Measurements from ENCODE around the gene CRTC2. TPM values are rescaled to one million over a fixed set of nuclear protein-coding genes. Genes with fewer than 3 reads are reported as not detected.

The CRTC2 gene
- total RNA-seq, 2 donors from 2014 or later = 26.9 to 40.7 TPM

DNA sequence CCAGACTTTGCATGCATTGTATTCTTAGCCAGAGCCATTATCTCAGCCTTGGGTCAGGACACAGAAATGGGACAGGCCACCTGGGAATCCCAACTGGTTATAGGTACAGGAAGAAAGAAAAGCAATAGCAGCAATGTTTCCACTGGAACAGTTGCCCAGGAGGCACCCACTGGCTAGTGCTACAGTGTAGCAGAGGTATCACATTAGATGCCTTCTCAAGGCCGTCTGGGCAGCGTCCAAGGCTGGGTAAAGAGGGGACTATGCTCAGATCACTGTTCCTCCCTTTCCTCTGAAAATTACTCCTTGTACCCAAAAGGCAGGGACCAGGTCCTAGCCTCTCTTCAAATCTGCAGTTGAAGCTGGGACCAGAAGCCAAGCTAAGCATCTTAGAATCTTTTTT, 11.9 kb upstream of the CRTC2 start:
- Histone ChIP-seq H3K9me3 (no peaks in the 10 kb centered on the region), H3K4me3 (no peak overlapping the region), H3K27ac (no peak overlapping the region), H3K4me1 (peaks cover 7% of the 10 kb centered on the region), H3K36me3 (no peaks in the 10 kb centered on the region), H3K27me3 (no peaks in the 10 kb centered on the region), H3K9ac (ENCODE audit: low read depth in 2 of 2, low read length in 2 of 2) (no peak overlapping the region)
- TF ChIP-seq, protein P1, sequence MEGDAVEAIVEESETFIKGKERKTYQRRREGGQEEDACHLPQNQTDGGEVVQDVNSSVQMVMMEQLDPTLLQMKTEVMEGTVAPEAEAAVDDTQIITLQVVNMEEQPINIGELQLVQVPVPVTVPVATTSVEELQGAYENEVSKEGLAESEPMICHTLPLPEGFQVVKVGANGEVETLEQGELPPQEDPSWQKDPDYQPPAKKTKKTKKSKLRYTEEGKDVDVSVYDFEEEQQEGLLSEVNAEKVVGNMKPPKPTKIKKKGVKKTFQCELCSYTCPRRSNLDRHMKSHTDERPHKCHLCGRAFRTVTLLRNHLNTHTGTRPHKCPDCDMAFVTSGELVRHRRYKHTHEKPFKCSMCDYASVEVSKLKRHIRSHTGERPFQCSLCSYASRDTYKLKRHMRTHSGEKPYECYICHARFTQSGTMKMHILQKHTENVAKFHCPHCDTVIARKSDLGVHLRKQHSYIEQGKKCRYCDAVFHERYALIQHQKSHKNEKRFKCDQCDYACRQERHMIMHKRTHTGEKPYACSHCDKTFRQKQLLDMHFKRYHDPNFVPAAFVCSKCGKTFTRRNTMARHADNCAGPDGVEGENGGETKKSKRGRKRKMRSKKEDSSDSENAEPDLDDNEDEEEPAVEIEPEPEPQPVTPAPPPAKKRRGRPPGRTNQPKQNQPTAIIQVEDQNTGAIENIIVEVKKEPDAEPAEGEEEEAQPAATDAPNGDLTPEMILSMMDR (IDR thresholded peaks at IDR 0.05) = no peak
- intact Hi-C loops (cut with DNase I) = no loop called here
- DNase-seq = no peak

DNA sequence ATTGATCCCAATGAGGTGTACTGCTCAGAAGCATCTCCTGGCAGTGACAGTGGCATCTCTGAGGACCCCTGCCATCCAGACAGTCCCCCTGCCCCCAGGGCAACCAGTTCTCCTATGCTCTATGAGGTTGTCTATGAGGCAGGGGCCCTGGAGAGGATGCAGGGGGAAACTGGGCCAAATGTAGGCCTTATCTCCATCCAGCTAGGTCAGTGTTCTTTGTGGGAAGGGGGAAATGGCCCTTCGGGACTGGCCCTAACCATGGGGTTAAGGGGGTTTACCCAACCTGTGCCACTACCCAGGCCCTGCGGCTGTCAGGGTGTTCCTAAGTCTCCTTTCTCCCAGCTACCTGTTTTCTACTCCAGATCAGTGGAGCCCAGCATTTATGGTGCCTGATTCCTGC, 10.6 kb upstream of the CRTC2 start:
- Histone ChIP-seq H3K27me3 (no peaks in the 10 kb centered on the region), H3K27ac (no peak overlapping the region), H3K4me3 (peak overlapping the region; percentile 50), H3K36me3 (no peaks in the 10 kb centered on the region), H3K9me3 (no peaks in the 10 kb centered on the region), H3K9ac (ENCODE audit: low read depth in 2 of 2, low read length in 2 of 2) (peak overlapping the region in 1 of 2 donors; percentile 85), H3K4me1 (peaks cover 8% of the 10 kb centered on the region)
- no peak for DNase-seq
- TF ChIP-seq, protein P1 (IDR thresholded peaks at IDR 0.05) = no peak
- intact Hi-C loops (cut with DNase I) = no loop called here

DNA sequence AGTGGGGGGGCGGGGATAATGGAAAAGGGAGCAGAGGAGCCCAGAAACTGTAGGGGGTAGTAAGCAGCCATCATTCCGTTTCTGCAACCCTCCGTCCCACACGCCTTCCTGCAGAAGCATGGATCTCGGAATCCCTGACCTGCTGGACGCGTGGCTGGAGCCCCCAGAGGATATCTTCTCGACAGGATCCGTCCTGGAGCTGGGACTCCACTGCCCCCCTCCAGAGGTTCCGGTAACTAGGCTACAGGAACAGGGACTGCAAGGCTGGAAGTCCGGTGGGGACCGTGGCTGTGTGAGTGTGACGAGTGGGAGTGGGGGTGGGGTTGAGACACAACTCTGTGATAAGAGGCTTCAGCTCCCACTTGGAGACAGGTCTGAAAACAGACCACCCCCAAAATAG, 10.0 kb upstream of the CRTC2 start:
- peak; percentile 42 for DNase-seq
- TF ChIP-seq, protein P1 (IDR thresholded peaks at IDR 0.05) = no peak
- Histone ChIP-seq H3K9me3 (no peaks in the 10 kb centered on the region), H3K27ac (peak overlapping the region; percentile 98), H3K4me3 (peak overlapping the region; percentile 50), H3K4me1 (peaks cover 8% of the 10 kb centered on the region), H3K9ac (ENCODE audit: low read depth in 2 of 2, low read length in 2 of 2) (peak overlapping the region; percentile 46 to 85), H3K36me3 (no peaks in the 10 kb centered on the region), H3K27me3 (no peaks in the 10 kb centered on the region)
- intact Hi-C loops (cut with DNase I) = no loop called here

DNA sequence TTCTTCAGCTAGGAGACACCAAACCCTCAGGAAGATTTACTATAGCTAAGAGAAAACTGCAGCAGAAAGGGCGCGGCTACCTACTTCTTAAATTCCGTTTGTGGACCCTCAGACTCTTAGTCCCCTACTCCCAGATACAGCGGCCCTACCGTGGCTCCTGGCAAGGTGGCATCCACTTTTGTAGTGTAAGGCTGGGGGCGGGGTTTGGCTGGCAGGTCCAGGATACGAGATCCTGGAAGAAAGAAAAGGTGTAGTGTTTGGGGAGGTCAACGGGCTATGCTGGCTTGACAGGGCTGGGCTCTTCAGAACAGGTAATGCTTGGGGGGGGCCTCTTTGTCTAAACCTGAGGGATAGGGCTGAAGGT, 9.6 kb upstream of the CRTC2 start:
- no peaks in the 10 kb centered on the region for H3K9me3 ChIP-seq
- peak overlapping the region; percentile 73 to 85 for H3K9ac ChIP-seq (ENCODE audit: low read depth in 2 of 2, low read length in 2 of 2)
- peak overlapping the region; percentile 98 for H3K27ac ChIP-seq
- H3K4me3 ChIP-seq = peak overlapping the region; percentile 50
- TF ChIP-seq, protein P1 (IDR thresholded peaks at IDR 0.05) = no peak
- intact Hi-C loops (cut with DNase I) = no loop called here
- DNase-seq = peak; percentile 86
- H3K27me3 ChIP-seq = no peaks in the 10 kb centered on the region
- H3K4me1 ChIP-seq = peaks cover 8% of the 10 kb centered on the region
- no peaks in the 10 kb centered on the region for H3K36me3 ChIP-seq

DNA sequence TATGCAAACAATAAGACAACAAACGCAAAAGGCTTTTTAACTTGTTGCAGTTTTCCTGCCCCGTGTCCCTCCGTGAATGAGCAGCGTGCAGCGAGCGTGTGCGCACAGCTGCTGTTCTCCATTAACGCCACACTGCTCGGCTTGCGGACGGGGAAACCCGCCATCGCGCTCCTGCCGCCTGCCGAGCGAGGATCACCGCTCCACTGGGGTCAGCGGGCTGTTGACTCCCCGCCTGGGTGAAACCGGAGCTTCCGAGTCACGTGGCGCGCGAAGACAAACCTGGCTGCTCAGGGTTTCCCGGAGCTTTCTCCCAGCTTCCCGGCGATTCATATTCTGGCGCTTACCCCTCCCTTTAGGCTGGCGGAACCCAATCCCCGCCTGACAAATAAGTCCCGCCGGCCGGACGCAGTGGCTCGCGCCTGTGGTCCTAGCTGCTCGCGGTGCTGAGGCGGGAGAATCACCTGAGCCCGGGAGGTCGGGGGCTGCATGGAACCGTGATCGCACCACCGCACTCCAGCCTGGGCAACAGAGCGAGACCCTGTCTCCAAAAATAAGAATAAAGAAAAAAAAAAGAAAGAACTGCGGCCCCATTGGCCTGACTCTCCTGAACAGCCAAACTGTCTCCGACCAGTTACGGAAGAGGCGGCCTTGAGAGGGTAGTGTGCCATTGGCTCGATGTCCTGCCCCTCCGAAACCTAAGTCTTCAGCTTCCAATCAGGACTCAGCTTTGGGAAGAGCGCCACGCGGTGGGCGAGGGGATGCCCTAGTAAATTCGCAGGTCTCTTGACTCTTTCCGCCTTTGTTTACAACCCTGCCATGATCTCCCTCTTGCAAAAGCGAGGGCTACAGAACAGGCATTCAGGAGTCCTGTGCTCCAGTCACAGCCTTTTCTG, 8.9 kb upstream of the CRTC2 start, which contains the start of gene CREB3L4:
Gene CREB3L4, plus strand, starts transcription at position 796 of the 893 bp plus-strand sequence. CDS start 624 bp downstream, outside the sequence.
- Histone ChIP-seq H3K27ac (peak within 1 kb of the TSS; percentile 98), H3K36me3 (no peaks in the 10 kb centered on the region), H3K4me3 (peak within 1 kb of the TSS; percentile 50), H3K9me3 (no peaks in the 10 kb centered on the region), H3K4me1 (peaks cover 10% of the 10 kb centered on the region), H3K9ac (ENCODE audit: low read depth in 2 of 2, low read length in 2 of 2) (peak within 1 kb of the TSS; percentile 73 to 85), H3K27me3 (no peaks in the 10 kb centered on the region)
- intact Hi-C loops (cut with DNase I) = no loop called here
- TF ChIP-seq, protein P1 (IDR thresholded peaks at IDR 0.05) = no peak
- DNase-seq = peak; percentile 96

Data from colonic mucosa (tissue), 4 donors.